IMR-90 (cell line): ENCODE data around the gene FOCAD. TPM values are rescaled to one million over a fixed set of nuclear protein-coding genes. Genes with fewer than 3 reads are reported as not detected.

Experiments used
- ATAC-seq: fragments of 200-7000 bp; cut with Tn5 transposase; 2 replicates; pipeline ENCODE4 v1.9.1; 2020; ENCODE audit warnings: low read depth, mild to moderate bottlenecking, moderate library complexity
- BruUV-seq: library from RNA; stranded (reverse); fragments of 400-500 nt; replicated peaks from 2 replicates; lab custom pipeline; 2021; lab: Mats Ljungman, UMichigan
- CTCF ChIA-PET: fragments of 300-600 bp; formaldehyde crosslinking; extraction: SDS; loops from one replicate; lab custom pipeline; 2021; ENCODE audit warnings: antibody characterized with exemption; lab: Yijun Ruan, JAX
- POLR2A ChIA-PET: fragments of 300-600 bp; sonication (Branson Sonifier 250); formaldehyde crosslinking; loops from one replicate; lab custom pipeline; 2022; ENCODE audit warnings: antibody characterized with exemption; ENCODE audit not compliant: unreplicated experiment; lab: Charles Lee
- DNase-seq: peaks from one replicate; pipeline ENCODE4 v3.0.0; 2013
- H2AFZ ChIP-seq: replicated peaks from 2 replicates; pipeline ENCODE3; 2013; ENCODE audit warnings: low read length, mild to moderate bottlenecking; ENCODE audit not compliant: poor library complexity
- H2AK5ac ChIP-seq: 2 replicates; pipeline ENCODE4 v1.6.1; 2013; ENCODE audit warnings: low read depth, low read length, inconsistent platforms
- H2AK9ac ChIP-seq: replicated peaks from 2 replicates; pipeline ENCODE3; 2013; ENCODE audit warnings: mild to moderate bottlenecking, low read depth, low read length, moderate library complexity; ENCODE audit not compliant: poor library complexity
- H2BK120ac ChIP-seq: 2 replicates; pipeline ENCODE4 v1.6.1; 2013; ENCODE audit warnings: low read depth, low read length, inconsistent platforms
- H2BK15ac ChIP-seq: 3 replicates; pipeline ENCODE4 v1.6.1; 2013; ENCODE audit warnings: low read depth, low read length, inconsistent platforms
- H2BK20ac ChIP-seq: 2 replicates; pipeline ENCODE4 v1.6.1; 2013; ENCODE audit warnings: low read depth, mild to moderate bottlenecking, inconsistent platforms, low read length, moderate library complexity
- H2BK5ac ChIP-seq: 2 replicates; pipeline ENCODE4 v1.6.1; 2013; ENCODE audit warnings: mild to moderate bottlenecking, low read depth, low read length, inconsistent platforms; ENCODE audit not compliant: poor library complexity, severe bottlenecking
- H3K14ac ChIP-seq: replicated peaks from 2 replicates; pipeline ENCODE4 v1.6.1; 2013; ENCODE audit warnings: low read depth, low read length, inconsistent platforms
- H3K18ac ChIP-seq: 2 replicates; pipeline ENCODE4 v1.6.1; 2013; ENCODE audit warnings: low read depth, low read length, control low read depth
- H3K23ac ChIP-seq: 2 replicates; pipeline ENCODE4 v1.6.1; 2013; ENCODE audit warnings: low read depth, low read length, inconsistent platforms
- H3K27ac ChIP-seq: 2 replicates; pipeline ENCODE4 v1.5.1; 2013; ENCODE audit warnings: mild to moderate bottlenecking, control low read depth, low read length; ENCODE audit not compliant: insufficient read depth
- H3K27me3 ChIP-seq: 2 replicates; pipeline ENCODE4 v1.6.1; 2013; ENCODE audit warnings: low read length; ENCODE audit not compliant: control insufficient read depth, insufficient read depth
- H3K36me3 ChIP-seq: 2 replicates; pipeline ENCODE4 v1.6.1; 2013; ENCODE audit warnings: low read length, mixed read lengths; ENCODE audit not compliant: control insufficient read depth, insufficient read depth
- H3K4ac ChIP-seq: 2 replicates; pipeline ENCODE4 v1.6.1; 2013; ENCODE audit warnings: low read depth, low read length, inconsistent platforms
- H3K4me1 ChIP-seq: 2 replicates; pipeline ENCODE4 v1.6.1; 2013; ENCODE audit warnings: low read length, mixed read lengths; ENCODE audit not compliant: control insufficient read depth, insufficient read depth
- H3K4me2 ChIP-seq: 2 replicates; pipeline ENCODE4 v1.6.1; 2013; ENCODE audit warnings: low read depth, mild to moderate bottlenecking, control low read depth, low read length, moderate library complexity
- H3K4me3 ChIP-seq: 2 replicates; pipeline ENCODE4 v1.5.1; 2013; ENCODE audit warnings: low read depth, mild to moderate bottlenecking, control low read depth, low read length, moderate library complexity; ENCODE audit not compliant: insufficient read depth
- H3K56ac ChIP-seq: 2 replicates; pipeline ENCODE4 v1.6.1; 2013; ENCODE audit warnings: low read length, inconsistent platforms; ENCODE audit not compliant: insufficient read depth; ENCODE audit errors: extremely low read depth
- H3K79me1 ChIP-seq, 2 experiments: 2 replicates each; pipeline ENCODE4 v1.6.1; 2013; ENCODE audit warnings: low read length in 2 of 2, inconsistent platforms in 1 of 2, low read depth in 1 of 2
- H3K9ac ChIP-seq: 2 replicates; pipeline ENCODE4 v1.6.1; 2013; ENCODE audit warnings: low read depth, low read length, control low read depth
- H3K9me1 ChIP-seq: 2 replicates; pipeline ENCODE4 v1.6.1; 2013; ENCODE audit warnings: low read length, inconsistent platforms; ENCODE audit not compliant: insufficient read depth
- H3K9me3 ChIP-seq: 2 replicates; pipeline ENCODE4 v1.6.1; 2013; ENCODE audit warnings: low read length; ENCODE audit not compliant: control insufficient read depth, insufficient read depth
- H4K20me1 ChIP-seq: 2 replicates; pipeline ENCODE4 v1.6.1; 2013; ENCODE audit warnings: low read length, inconsistent platforms; ENCODE audit not compliant: insufficient read depth
- H4K5ac ChIP-seq: 2 replicates; pipeline ENCODE4 v1.6.1; 2013; ENCODE audit warnings: mild to moderate bottlenecking, low read depth, low read length, control low read depth
- H4K8ac ChIP-seq, 2 experiments: 2 replicates each; pipeline ENCODE4 v1.6.1; 2013; ENCODE audit warnings: low read depth in 2 of 2, low read length in 2 of 2, control low read depth in 1 of 2, inconsistent platforms in 1 of 2
- H4K91ac ChIP-seq: 2 replicates; pipeline ENCODE4 v1.6.1; 2013; ENCODE audit warnings: low read depth, low read length, inconsistent platforms; ENCODE audit not compliant: insufficient read depth
- BHLHE40 ChIP-seq: fragments of 150-350 bp; IDR thresholded peaks from 2 replicates; pipeline ENCODE4 v1.6.1; 2016; ENCODE audit warnings: mild to moderate bottlenecking, low read depth, low read length
- CEBPB ChIP-seq: IDR thresholded peaks from 2 replicates; pipeline ENCODE4 v1.6.1; 2012; ENCODE audit warnings: low read depth, low read length, improper control_type of control experiment
- CHD1 ChIP-seq: IDR thresholded peaks from 2 replicates; pipeline ENCODE4 v1.6.1; 2012; ENCODE audit warnings: low read depth, low read length, improper control_type of control experiment
- ELK1 ChIP-seq: fragments of 150-350 bp; IDR thresholded peaks from 2 replicates; pipeline ENCODE4 v1.6.1; 2016; ENCODE audit warnings: low read depth, mild to moderate bottlenecking, low read length, moderate library complexity, borderline replicate concordance
- FOS ChIP-seq: fragments of 150-350 bp; IDR thresholded peaks from 2 replicates; pipeline ENCODE4 v1.6.1; 2016; ENCODE audit warnings: low read depth, low read length
- MAFK ChIP-seq: IDR thresholded peaks from 2 replicates; pipeline ENCODE4 v1.6.1; 2012; ENCODE audit warnings: low read depth, low read length, improper control_type of control experiment
- MAZ ChIP-seq: IDR thresholded peaks from 2 replicates; pipeline ENCODE4 v1.6.1; 2012; ENCODE audit warnings: low read depth, mild to moderate bottlenecking, low read length, improper control_type of control experiment, moderate library complexity, borderline replicate concordance
- MXI1 ChIP-seq: IDR thresholded peaks from 2 replicates; pipeline ENCODE4 v1.6.1; 2012; ENCODE audit warnings: low read depth, mild to moderate bottlenecking, low read length, moderate library complexity, borderline replicate concordance
- NFE2L2 ChIP-seq: fragments of 150-350 bp; IDR thresholded peaks from 2 replicates; pipeline ENCODE4 v1.6.1; 2016; ENCODE audit warnings: low read depth, mild to moderate bottlenecking, low read length
- POLR2A ChIP-seq: IDR thresholded peaks from 2 replicates; pipeline ENCODE4 v1.6.1; 2012; ENCODE audit warnings: mild to moderate bottlenecking, low read depth, low read length
- RAD21 ChIP-seq: IDR thresholded peaks from 2 replicates; pipeline ENCODE4 v1.6.1; 2012; ENCODE audit warnings: low read length, improper control_type of control experiment
- RCOR1 ChIP-seq: IDR thresholded peaks from 2 replicates; pipeline ENCODE4 v1.6.1; 2012; ENCODE audit warnings: mild to moderate bottlenecking, low read length, improper control_type of control experiment; ENCODE audit not compliant: insufficient replicate concordance
- RFX5 ChIP-seq: IDR thresholded peaks from 2 replicates; pipeline ENCODE4 v1.8.0; 2012; ENCODE audit warnings: low read depth, mild to moderate bottlenecking, low read length, moderate library complexity
- SMC3 ChIP-seq: fragments of 150-350 bp; IDR thresholded peaks from 2 replicates; pipeline ENCODE4 v1.6.1; 2016; ENCODE audit warnings: low read depth, mild to moderate bottlenecking, antibody characterized with exemption, low read length, moderate library complexity
- WGBS, 2 experiments: methylation state at CpG; one replicate each; pipeline versions ENCODE4 v1.1.5 to v1.1.7; 2013; ENCODE audit warnings: missing lambda C conversion rate in 2 of 2; ENCODE audit not compliant: insufficient read length in 1 of 2; ENCODE audit errors: extremely low coverage in 2 of 2; 5-methylcytosine and 5-hydroxymethylcytosine counted together
- dilution Hi-C: fragments of 300-500 bp; cut with HindIII; formaldehyde crosslinking; loops from one replicate; pipeline ENCODE4 v1.14.3; 2018; ENCODE audit warnings: low sequenced_read_pairs; ENCODE audit not compliant: unreplicated experiment
- in situ Hi-C: fragments of 300-500 bp; cut with MboI; formaldehyde crosslinking; loops from 3 replicates; pipeline ENCODE4 v1.14.3; 2019; ENCODE audit warnings: low sequenced_read_pairs, inconsistent platforms, mixed read lengths
- intact Hi-C: fragments of 100-400 bp; cut with micrococcal nuclease; formaldehyde crosslinking; loops from 2 replicates; pipeline ENCODE4 v1.10.0; 2022
- polyA plus RNA-seq, 3 experiments: library from polyadenylated mRNA; depleted of rRNA; stranded (reverse); fragments of >200 nt; gene quantifications; 2 replicates each; pipeline ENCODE4 v1.2.3, GENCODE V29; 2012; ENCODE audit warnings: low replicate concordance in 1 of 3
- total RNA-seq: library from RNA; depleted of rRNA; stranded (reverse); fragments of >200 nt; gene quantifications from 2 replicates; pipeline ENCODE4 v1.2.3, GENCODE V29; 2012
- TF ChIP-seq, protein P1 (sequence below): fragments of 150-350 bp; IDR thresholded peaks from 2 replicates; pipeline ENCODE4 v1.6.1; 2017; ENCODE audit warnings: mild to moderate bottlenecking, antibody characterized with exemption, low read length, low read depth

The FOCAD gene
- total and polyA plus RNA-seq, 2 of the 4 experiments (the other 2 are of a cell fraction): 28.8 to 91.2 TPM

GRCh38 chr9:20714442-20715415, 30.7 kb downstream of the FOCAD start:
- no peak overlapping the region for H2BK20ac ChIP-seq
- no peak for TF ChIP-seq RFX5
- TF ChIP-seq MAZ: no peak
- TF ChIP-seq RAD21: no peak
- TF ChIP-seq CHD1: no peak
- TF ChIP-seq MXI1: no peak
- TF ChIP-seq SMC3: no peak
- no peak for TF ChIP-seq MAFK
- TF ChIP-seq RCOR1: no peak
- TF ChIP-seq NFE2L2: no peak
- TF ChIP-seq FOS: no peak
- no peak for TF ChIP-seq CEBPB
- TF ChIP-seq POLR2A: no peak
- no peak for TF ChIP-seq BHLHE40
- no peak for TF ChIP-seq ELK1
- TF ChIP-seq, protein P1, sequence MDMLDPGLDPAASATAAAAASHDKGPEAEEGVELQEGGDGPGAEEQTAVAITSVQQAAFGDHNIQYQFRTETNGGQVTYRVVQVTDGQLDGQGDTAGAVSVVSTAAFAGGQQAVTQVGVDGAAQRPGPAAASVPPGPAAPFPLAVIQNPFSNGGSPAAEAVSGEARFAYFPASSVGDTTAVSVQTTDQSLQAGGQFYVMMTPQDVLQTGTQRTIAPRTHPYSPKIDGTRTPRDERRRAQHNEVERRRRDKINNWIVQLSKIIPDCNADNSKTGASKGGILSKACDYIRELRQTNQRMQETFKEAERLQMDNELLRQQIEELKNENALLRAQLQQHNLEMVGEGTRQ: no peak

More at GRCh38 chr9:20714442-20715415, 30.7 kb downstream of the FOCAD start:
- no peak for DNase-seq
- Histone ChIP-seq H4K20me1 (no peaks in the 10 kb centered on the region), H3K56ac (no peak overlapping the region), H2AFZ (no peak overlapping the region), H2BK5ac (no peak overlapping the region), H4K5ac (no peak overlapping the region), H3K9me1 (no peaks in the 10 kb centered on the region), H2AK9ac (no peak overlapping the region), H2BK120ac (no peak overlapping the region), H3K23ac (no peak overlapping the region), H3K9ac (no peak overlapping the region), H3K27me3 (no peaks in the 10 kb centered on the region), H3K36me3 (no peaks in the 10 kb centered on the region), H3K27ac (no peak overlapping the region), H3K4me3 (no peak overlapping the region), H3K79me1 (peaks cover 11 to 15% of the 10 kb centered on the region in 2 experiments), H2BK15ac (no peak overlapping the region), H3K4me2 (no peak overlapping the region), H4K91ac (no peak overlapping the region), H3K9me3 (no peaks in the 10 kb centered on the region), H2AK5ac (no peak overlapping the region), H4K8ac (no peak overlapping the region), H3K14ac (no peak overlapping the region), H3K4ac (no peak overlapping the region), H3K4me1 (no peaks in the 10 kb centered on the region), H3K18ac (no peak overlapping the region)
- intact Hi-C loops (no loop called here), in situ Hi-C loops (no loop called here), dilution Hi-C loops (no loop called here)
- no TSS peak for BruUV-seq
- ChIA-PET POLR2A (no interaction called here), CTCF (no interaction called here)
- ATAC-seq: no peak
- no CpG with 5 or more reads among the region's 2 CpGs for WGBS, 2 experiments
